Nephron (organoid): ENCODE data around the gene UGGT2.
A peak's percentile ranks its signal among the peaks of the same experiment; 100 is the strongest.
"Not testable (repeated sequence)": the region's sequence is repeated elsewhere in the genome, so short reads cannot be mapped to it uniquely, and the experiment has no call there.

ENCODE experiments used
- H3K27ac Mint-ChIP-seq, 3 experiments: 2 replicates each; pipeline ENCODE4 v1.8.0; 2020; ENCODE audit warnings: mixed read lengths in 3 of 3, mild to moderate bottlenecking in 2 of 3, moderate library complexity in 1 of 3
- H3K27me3 Mint-ChIP-seq: 2 replicates; pipeline ENCODE4 v1.8.0; 2021; ENCODE audit warnings: low read depth, mild to moderate bottlenecking, moderate library complexity, mixed read lengths
- H3K36me3 Mint-ChIP-seq: 2 replicates; pipeline ENCODE4 v1.8.0; 2020; ENCODE audit warnings: low read depth, mixed read lengths
- H3K4me1 Mint-ChIP-seq: 2 replicates; pipeline ENCODE4 v1.8.0; 2020; ENCODE audit warnings: mixed read lengths
- H3K4me3 Mint-ChIP-seq, 3 experiments: 2 replicates each; pipeline ENCODE4 v1.8.0; 2020; ENCODE audit warnings: mild to moderate bottlenecking in 3 of 3, mixed read lengths in 3 of 3, moderate library complexity in 2 of 3
- H3K9me3 Mint-ChIP-seq: 2 replicates; pipeline ENCODE4 v1.8.0; 2020; ENCODE audit warnings: mixed read lengths
- TF ChIP-seq, protein P1 (sequence below), 3 experiments: fragments of 200-600 bp; sonication (generic); IDR thresholded peaks; one replicate each; pipeline ENCODE4 v1.5.0; 2021; ENCODE audit warnings: antibody characterized with exemption in 3 of 3; ENCODE audit not compliant: unreplicated experiment in 3 of 3

The UGGT2 gene

DNA sequence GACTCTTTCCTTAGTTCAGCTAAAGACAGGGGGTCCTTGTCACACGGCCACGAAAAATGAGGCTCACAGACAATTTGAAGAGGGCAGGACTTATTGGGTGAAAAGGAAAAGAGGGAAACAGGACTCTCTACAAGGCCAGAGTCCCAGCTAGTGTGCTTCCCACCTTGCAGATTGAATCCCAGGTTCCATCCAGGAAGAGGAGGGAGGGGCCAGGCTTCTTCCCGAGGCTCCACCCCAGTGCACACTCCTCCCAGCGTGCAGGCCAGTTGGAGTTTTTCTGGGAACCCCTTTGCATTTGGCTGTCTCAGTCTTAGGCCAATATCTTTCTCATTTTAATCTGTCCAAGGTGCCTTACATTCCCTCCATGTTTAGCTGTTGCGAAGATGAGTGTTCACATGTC lies 269.5 kb downstream of the UGGT2 start:
- no peaks in the 10 kb centered on the region for H3K4me1 Mint-ChIP-seq
- no peak overlapping the region for H3K4me3 Mint-ChIP-seq
- TF ChIP-seq, protein P1, sequence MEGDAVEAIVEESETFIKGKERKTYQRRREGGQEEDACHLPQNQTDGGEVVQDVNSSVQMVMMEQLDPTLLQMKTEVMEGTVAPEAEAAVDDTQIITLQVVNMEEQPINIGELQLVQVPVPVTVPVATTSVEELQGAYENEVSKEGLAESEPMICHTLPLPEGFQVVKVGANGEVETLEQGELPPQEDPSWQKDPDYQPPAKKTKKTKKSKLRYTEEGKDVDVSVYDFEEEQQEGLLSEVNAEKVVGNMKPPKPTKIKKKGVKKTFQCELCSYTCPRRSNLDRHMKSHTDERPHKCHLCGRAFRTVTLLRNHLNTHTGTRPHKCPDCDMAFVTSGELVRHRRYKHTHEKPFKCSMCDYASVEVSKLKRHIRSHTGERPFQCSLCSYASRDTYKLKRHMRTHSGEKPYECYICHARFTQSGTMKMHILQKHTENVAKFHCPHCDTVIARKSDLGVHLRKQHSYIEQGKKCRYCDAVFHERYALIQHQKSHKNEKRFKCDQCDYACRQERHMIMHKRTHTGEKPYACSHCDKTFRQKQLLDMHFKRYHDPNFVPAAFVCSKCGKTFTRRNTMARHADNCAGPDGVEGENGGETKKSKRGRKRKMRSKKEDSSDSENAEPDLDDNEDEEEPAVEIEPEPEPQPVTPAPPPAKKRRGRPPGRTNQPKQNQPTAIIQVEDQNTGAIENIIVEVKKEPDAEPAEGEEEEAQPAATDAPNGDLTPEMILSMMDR (IDR thresholded peaks at IDR 0.05; ENCODE audit: unreplicated experiment in 3 of 3): no peak
- H3K9me3 Mint-ChIP-seq: peaks cover 5% of the 10 kb centered on the region
- H3K27ac Mint-ChIP-seq: peak overlapping the region in 1 of 3 experiments; percentile 86
- peaks cover 36% of the 10 kb centered on the region for H3K36me3 Mint-ChIP-seq
- H3K27me3 Mint-ChIP-seq: no peaks in the 10 kb centered on the region

DNA sequence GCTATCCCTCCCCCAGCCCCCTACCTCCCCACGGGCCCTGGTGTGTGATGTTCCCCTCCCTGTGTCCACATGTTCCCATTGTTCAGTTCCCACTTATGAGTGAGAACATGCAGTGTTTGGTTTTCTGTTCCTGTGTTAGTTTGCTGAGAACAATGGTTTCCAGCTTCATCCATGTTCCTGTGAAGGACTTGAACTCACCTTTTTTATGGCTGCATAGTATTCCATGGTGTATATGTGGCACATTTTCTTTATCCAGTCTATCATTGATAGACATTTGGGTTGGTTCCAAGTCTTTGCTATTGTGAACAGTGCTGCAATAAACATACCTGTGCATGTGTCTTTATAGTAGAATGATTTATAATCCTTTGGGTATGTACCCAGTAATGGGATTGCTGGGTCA lies 271.3 kb downstream of the UGGT2 start:
- not testable (repeated sequence) for H3K4me1 Mint-ChIP-seq, H3K27ac Mint-ChIP-seq, H3K4me3 Mint-ChIP-seq, H3K9me3 Mint-ChIP-seq, H3K27me3 Mint-ChIP-seq
- H3K36me3 Mint-ChIP-seq: peaks cover 20% of the 10 kb centered on the region

DNA sequence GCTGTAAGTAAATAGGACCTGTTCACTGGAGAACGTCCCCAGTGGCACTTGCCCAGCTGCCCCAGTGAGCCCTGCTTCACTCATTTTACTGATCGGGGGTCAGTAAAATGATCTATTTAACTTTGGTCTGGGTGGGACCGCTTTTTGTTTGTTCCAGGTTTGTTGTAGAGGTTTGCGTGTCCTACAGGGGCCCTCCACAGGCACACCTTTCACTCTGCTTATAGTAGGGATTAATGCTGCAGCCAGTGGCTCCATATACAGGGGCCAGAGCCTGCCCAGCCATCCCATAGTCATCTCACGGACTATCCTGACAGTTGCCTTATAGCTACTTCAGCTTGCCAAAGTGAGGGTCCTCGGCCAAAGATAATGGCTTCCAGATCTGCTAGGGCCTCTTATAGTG lies 272.2 kb downstream of the UGGT2 start:
- peaks cover 17% of the 10 kb centered on the region for H3K36me3 Mint-ChIP-seq
- no peaks in the 10 kb centered on the region for H3K27me3 Mint-ChIP-seq
- no peak overlapping the region for H3K27ac Mint-ChIP-seq

DNA sequence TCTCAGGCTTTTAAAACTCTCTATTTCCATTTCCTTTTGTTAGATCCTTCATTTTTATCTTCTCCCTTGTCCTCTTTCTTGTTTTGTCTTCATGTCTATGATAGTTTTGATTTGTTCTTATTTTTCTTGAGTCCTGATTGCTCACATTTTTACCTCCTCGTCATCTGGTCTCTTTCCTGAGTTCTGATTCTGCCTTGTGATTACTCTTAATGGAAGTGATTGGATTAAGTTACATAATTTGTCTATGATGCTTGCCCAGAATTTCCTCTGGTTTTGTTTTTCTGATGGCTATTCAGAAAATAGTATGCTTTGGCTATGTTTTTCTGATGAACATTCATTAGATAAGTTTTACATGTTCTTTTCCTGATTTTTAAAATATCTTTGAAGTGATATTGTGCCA lies 273.7 kb downstream of the UGGT2 start:
- TF ChIP-seq, protein P1 (IDR thresholded peaks at IDR 0.05; ENCODE audit: unreplicated experiment in 3 of 3): no peak
- no peaks in the 10 kb centered on the region for H3K27me3 Mint-ChIP-seq
- no peaks in the 10 kb centered on the region for H3K4me1 Mint-ChIP-seq
- peaks cover 12% of the 10 kb centered on the region for H3K36me3 Mint-ChIP-seq
- no peak overlapping the region for H3K27ac Mint-ChIP-seq
- no peak overlapping the region for H3K4me3 Mint-ChIP-seq
- H3K9me3 Mint-ChIP-seq: peaks cover 5% of the 10 kb centered on the region

More for the DNA sequence above, 272.2 kb downstream of the UGGT2 start:
- Mint-ChIP-seq H3K9me3 (peaks cover 5% of the 10 kb centered on the region), H3K4me3 (no peak overlapping the region), H3K4me1 (no peaks in the 10 kb centered on the region)
- TF ChIP-seq, protein P1 (IDR thresholded peaks at IDR 0.05; ENCODE audit: unreplicated experiment in 3 of 3): no peak

DNA sequence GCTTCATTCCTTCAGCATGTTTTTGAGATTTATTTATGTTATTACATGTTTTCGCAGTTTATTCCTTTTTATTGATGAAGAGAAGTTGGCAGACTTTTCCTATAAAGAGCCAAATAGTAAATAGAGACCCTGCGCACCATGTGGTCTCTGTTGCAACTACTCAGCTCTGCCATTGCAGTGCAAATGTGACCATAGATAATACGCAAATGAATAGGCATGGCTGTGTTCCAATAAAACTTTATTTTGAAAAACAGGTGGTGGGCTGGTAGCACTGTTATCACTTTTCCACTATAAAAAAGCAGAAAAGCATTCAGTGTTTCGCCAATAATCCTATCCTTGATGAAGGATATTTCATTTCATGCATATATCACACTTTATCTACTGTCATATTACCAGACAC lies 281.3 kb downstream of the UGGT2 start:
- Mint-ChIP-seq H3K27ac (no peak overlapping the region), H3K27me3 (no peaks in the 10 kb centered on the region), H3K4me1 (peaks cover 5% of the 10 kb centered on the region), H3K36me3 (peaks cover 17% of the 10 kb centered on the region), H3K4me3 (no peak overlapping the region), H3K9me3 (no peaks in the 10 kb centered on the region)
- TF ChIP-seq, protein P1 (IDR thresholded peaks at IDR 0.05; ENCODE audit: unreplicated experiment in 3 of 3): no peak

DNA sequence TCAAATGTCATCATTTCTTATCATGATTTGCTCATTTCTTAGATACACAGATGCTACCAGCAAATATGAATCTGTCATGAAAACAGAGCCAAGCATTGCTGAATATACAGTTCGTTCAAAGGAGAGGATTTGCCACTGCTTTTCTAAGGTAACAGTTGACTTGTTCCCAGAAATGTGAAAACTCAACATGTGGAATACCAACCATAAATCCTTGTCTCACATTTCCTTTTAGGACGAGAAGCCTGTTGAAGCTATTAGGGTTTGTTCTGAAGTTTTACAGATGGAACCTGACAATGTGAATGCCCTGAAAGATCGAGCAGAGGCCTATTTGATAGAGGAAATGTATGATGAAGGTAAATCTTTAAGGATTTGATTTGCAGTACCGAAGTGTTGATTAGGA lies 289.6 kb downstream of the UGGT2 start:
- no peaks in the 10 kb centered on the region for H3K9me3 Mint-ChIP-seq
- no peak overlapping the region for H3K4me3 Mint-ChIP-seq

DNA sequence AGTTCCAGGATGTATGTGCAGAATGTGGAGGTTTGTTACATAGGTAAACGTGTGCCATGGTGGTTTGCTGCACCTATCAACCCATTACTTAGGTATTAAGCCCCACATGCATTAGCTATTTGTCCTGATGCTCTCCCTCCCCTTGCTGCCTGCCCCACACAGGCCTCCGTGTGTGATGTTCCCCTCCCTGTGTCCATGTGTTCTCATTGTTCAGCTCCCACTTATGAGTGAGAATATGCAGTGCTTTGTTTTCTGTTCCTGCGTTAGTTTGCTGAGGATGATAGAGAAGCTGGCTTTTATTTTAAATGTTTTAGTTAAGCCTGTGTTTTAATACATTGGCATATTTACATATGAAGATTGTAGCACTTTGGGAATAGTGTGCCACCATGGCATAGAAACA lies 290.6 kb downstream of the UGGT2 start:
- not testable (repeated sequence) for H3K4me3 Mint-ChIP-seq, H3K27ac Mint-ChIP-seq, H3K4me1 Mint-ChIP-seq, H3K9me3 Mint-ChIP-seq, H3K27me3 Mint-ChIP-seq
- peaks cover 37% of the 10 kb centered on the region for H3K36me3 Mint-ChIP-seq

More for the DNA sequence above, 289.6 kb downstream of the UGGT2 start:
- TF ChIP-seq, protein P1 (IDR thresholded peaks at IDR 0.05; ENCODE audit: unreplicated experiment in 3 of 3): no peak
- H3K27ac Mint-ChIP-seq: peak overlapping the region in 1 of 3 experiments; percentile 81
- peaks cover 33% of the 10 kb centered on the region for H3K36me3 Mint-ChIP-seq
- peaks cover 5% of the 10 kb centered on the region for H3K4me1 Mint-ChIP-seq
- no peaks in the 10 kb centered on the region for H3K27me3 Mint-ChIP-seq
